GM19193 (cell line): ENCODE data around the gene USP25.

Experiments
- POLR2A ChIP-seq: IDR thresholded peaks from 4 replicates; pipeline ENCODE4 v1.6.1; 2011; ENCODE audit not compliant: insufficient read depth, insufficient read length; ENCODE audit errors: extremely low read depth

USP25 gene

DNA sequence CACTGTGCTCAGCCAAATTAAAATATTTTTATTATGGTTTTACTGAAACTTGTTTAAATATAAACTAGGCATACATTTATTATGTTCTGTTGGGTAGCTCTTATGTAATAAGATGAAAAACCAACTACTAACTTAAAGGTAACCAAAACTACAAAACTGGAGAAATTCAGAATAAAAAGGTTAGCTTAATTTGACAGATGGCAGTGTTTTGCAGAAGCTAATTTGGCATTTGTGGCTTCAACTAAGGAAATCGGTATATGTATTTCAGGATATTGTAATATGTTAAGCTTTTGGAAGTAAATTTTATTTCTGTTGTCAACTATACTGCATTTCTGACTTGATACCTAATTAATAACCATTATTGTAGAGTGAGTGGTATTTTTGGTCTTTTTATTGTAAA lies 18.8 kb downstream of the USP25 start:
- TF ChIP-seq POLR2A = no peak

DNA sequence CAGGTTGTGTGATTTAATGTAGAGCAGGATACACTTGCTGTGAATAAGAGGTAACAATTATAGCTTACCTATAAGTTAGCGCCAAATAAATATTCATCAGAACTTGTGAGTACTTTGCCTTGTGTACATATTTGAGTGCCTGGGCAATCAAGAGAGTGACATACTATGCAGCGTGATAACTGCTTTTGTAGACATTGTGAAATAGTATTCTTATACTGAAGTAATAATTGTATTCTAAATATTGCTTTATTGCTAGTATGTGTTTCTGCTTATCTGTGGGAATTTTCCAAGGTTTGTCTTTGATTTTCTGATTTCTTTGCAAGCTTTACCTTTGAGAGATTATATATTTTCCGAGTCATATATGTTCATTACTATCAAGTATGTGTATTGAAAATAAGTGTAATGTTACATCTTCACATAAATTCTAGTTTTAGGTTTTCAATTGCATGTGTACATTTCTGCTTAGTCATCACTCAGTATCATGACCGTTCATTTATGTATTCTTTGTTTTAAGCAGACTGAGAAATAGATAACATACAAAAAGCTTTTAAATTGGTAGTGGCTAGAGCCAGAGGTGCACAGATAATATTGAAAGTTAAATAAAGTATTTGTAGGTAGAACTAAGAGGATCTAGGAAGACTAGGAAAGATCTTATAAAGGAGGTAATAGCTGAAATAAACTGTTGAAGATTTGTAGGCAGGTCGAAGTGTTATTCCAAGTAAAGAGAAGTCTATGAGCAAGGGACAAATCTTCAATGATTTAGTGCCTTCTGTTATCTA lies 19.5 kb downstream of the USP25 start:
- TF ChIP-seq POLR2A = no peak

DNA sequence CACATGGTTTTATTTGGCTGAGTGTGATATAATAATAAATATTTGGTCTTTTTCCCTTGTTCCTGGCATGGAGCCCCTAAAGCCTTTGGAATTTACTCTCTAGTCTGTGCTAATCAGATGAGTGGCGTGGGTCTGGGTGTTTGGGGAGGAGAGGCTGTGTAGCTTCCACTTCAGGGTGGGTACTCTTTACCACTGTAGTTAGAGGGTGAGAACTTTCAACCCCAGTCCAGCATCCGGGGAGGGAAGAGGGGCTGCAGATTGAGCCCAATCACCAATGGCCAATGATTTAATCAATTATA lies 20.0 kb downstream of the USP25 start:
- no peak for TF ChIP-seq POLR2A

DNA sequence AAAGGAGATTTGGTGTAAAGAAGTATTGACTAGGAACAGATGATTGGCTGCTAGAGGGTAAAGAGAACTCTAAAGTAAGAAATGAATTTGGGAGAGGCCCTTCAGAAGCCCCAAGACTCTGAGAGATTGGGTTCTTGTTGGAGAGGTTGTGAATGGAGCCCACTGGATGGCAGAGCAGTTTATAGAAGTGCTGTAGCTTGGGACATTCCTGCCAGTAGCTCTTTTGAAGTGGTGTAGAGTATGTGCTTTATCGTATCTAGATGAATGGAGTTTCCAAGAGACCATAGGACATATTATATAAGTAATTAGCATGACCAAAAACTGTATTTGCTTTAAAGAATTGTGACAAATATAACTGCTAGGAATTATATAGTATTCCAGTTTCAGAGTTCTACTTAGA lies 21.3 kb downstream of the USP25 start:
- no peak for TF ChIP-seq POLR2A

DNA sequence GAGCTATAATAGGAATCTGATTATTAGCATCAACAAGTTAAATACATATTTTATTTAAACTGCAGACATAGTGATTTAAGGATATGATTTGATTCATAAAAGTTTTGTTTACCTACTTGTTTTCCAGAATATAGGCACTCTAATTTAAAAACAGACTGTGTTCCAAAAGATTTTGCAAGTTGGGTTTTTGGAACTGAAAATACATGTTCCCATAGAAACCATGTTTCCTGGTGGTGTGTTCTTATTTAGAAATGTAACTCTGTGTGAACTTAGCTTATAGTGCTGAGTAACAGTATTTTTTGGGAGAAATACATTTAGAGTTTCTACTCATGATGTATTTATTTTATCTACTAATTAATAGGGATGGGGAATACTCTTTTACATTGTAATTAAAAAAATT lies 21.8 kb downstream of the USP25 start:
- no peak for TF ChIP-seq POLR2A

DNA sequence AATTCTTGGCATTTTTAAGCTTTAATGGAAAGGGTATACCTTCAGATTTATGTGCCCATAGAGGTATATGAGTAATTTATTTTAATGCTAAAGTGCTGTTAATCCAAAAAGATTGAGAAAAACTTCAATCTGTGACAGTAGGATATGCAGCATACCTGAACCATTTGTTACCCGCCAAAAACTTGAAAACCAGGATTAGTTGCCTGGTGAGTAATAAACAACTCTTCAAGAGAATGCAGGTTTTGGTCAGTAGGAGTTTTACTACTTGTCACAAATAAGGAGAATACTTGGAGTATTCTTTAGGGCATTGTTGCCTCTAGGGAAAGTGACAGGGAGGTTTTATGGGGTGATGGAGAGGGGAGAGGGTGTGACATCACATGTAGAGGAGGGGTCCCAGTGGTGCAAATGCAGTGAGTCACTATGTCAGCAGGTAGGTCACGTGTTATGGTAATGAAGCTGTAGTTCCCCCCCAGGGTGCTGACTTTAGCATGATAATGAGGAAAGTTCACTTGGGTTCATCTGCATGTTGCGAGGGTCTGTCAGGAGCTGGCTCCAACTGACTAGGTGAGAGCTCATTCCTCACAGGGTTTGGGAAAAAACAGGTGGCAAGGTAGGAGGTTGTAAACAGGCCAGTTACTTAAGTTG lies 23.1 kb downstream of the USP25 start:
- TF ChIP-seq POLR2A = no peak

DNA sequence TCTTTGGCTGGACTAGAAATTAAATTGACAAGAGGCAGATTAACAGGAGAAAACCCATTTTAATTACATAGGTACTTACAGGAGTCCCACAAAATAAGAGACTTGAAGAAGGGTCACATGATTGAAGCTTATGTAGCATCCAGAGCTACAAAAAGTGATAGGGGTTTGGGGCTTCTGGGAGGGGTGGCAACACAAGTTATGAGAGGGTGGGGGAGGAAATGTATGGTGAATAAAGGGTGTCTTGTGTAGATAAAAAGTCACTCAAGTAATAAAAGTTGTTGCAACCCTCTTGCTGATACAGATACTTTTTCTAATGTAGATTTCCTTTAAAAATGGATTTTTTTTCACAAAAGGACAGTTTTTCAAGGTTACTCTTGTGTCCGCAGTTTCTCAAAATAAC lies 24.0 kb downstream of the USP25 start:
- TF ChIP-seq POLR2A = no peak

DNA sequence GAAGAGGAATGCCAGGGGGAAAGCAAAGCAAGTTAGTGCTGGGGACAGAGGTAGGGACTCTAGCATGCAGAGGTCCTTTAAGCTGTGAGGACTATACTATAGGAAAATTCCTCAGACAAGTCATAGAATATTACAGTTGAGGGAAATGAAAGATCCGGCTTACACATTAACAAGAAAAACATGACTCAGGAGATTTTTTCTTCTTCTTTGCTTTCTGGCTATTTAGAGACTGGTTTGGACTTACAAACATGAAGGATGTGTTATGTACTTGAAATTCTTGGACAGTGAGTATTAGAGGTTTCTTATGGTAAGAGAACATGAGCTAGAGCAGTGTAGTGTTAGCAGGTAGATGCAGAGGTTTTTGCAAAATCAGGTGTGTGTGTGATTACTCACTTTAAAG lies 24.9 kb downstream of the USP25 start:
- no peak for TF ChIP-seq POLR2A

DNA sequence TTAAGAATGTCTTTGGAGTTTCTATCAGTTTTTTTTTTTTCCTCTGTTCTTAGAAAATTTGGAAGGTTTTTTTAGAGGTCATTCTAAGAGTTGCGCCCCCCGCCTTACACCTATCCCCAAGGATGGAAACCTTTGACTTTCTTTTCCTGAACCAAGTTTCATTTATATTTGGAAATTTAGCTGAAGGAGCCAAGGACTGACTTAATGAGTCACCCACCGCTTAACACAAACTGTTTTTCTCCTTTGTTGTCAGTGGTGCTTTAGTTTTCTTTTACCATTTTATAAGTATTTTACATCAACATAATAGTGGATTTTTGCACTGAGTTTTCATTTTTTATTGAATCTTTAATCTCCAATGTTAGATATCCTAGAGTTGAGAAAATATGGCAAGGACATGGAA lies 25.3 kb downstream of the USP25 start:
- TF ChIP-seq POLR2A = no peak

DNA sequence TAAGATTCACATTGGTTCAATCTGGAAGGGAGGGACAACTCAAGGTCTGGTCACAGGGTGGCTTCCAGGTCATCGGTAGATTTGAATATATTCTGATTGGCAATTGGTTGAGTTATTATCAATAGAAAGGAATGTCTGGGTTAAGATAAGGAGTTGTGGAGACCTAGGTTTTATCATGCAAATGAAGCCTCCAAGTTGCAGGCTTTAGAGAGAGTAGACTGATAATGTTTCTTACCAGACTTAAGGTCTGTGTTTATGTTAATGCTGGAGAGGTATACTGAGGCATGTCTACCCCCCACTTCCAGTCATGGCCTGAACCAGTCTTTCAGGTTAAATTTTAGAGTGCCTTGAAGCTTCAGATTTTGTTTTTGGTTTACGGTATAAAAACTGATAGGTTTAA lies 29.7 kb downstream of the USP25 start:
- TF ChIP-seq POLR2A = no peak

DNA sequence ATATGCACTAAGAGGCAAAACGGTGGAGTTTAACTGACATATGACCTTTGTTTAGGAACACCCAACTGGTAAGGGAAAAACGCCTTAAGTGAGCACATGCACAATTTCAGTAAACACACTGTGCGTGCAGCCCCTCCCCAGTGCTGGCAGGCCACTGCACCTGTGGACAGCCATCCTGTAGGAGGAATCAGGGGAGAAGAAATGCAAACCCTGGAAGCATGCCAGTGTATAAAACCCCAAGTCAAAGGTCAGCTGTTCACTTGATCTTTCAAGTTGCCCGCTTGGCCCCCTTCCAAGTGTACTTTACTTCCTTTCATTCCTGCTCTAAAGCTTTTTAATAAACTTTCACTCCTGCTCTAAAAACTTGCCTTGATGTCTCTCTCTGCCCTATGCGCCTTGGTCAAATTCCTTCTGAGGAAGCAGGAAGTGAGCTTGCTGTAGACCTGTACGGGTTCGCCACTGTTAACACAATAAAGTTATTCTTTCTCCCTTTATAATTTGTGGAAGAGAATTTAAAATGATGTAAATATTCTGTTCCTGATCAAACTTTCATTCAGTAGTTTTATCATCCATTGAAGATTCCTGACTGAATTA lies 31.8 kb downstream of the USP25 start:
- no peak for TF ChIP-seq POLR2A

DNA sequence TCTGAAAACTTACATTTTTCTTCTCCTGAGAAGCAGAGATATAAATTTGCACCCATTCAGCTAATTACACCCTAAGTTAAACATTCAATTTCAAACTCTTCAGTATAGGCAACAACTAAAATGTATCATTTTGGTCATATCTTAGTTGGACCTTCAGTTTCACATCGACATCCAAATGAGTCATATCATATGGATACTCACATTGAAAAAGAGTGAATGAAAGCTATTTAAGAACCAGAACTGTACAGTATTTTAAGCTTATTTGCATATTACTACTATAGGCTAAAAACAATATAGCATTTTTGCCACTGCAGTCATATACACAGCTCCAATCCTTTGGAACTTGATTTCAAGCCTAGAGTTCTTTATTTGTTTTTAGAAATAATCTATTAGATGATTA lies 33.6 kb downstream of the USP25 start:
- no peak for TF ChIP-seq POLR2A

DNA sequence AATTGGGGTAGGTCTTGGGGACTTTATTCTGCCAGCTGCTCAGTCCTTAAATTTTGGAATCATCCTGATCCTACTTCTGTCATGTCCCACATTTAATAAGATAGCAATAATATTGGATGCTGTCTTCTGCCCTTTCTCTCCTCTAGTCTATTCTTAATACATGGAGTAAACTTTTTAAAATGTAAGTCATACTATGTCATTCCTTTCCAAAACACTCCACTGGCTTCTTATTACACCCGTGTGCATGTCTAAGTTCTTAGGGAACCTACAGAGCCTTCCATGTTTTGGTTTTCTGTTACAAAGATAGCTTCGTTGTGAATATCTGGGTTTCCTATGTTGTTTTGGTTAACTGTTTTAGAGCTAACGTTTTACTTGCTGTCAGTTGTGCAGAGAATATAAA lies 35.1 kb downstream of the USP25 start:
- no peak for TF ChIP-seq POLR2A

DNA sequence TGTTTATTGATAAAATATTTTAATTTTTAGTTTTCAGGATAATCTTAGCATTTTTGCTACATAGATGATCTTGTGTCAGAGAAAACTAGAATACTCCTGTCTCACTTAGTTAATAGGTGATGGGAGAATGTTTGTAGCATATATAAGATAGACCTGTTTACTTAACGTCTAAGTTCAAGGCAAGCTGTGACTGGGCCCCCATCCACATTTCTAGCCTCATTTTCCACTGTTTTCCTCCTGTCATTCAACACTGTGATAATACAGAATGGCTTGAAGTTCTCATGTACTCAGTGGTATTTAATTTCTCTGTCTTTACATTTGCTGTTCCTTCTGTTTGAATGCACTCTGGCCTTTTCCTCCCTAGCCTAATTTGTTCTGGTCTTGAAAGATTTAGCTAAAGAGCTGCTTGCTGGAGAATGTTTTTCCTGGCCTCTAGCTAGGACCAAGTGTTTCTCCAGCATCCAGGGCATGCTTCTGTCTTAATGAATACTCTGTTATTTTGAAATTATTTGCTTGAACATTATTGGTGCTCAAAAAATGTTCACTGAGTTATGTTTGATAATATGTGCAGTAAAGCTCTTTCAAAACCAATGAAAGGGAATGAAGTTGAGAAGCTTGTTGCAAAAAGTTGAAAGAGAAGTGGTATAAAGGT lies 37.3 kb downstream of the USP25 start:
- no peak for TF ChIP-seq POLR2A

DNA sequence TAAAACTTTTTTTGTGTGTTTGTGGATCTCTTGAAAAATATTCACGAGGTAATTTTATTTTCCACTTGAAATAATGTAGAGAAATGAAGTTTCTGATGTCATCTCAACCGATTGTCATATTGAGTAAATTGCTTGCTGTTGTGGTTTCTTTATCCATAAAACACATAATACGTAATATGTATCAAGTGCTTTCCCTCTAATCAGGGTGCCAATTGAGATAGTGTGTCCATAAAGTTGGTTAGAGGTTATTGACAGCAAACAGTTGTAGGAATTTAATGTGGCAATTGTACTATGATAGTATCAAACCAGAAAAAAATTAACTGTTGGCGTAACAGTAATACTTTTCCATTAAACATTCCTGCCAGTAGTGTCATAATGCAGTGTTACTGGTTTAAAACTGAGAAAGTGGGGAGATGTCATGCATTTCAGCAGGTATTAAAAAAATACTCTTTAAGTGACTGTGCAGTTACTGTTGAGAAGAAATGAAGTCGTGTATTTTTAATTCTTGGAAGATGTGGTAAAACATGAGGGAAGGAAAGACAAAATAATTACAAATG lies 38.3 kb downstream of the USP25 start:
- TF ChIP-seq POLR2A = no peak
